K562 (cell line): ENCODE results near the gene PARP1. TPM values are rescaled to one million over a fixed set of nuclear protein-coding genes. Genes with fewer than 3 reads are reported as not detected.

Source experiments
- ATAC-seq: fragments of 200-7000 bp; cut with Tn5 transposase; 3 replicates; pipeline ENCODE4 v1.9.1; 2020; ENCODE audit warnings: moderate library complexity
- BruUV-seq: library from RNA; stranded (reverse); fragments of 400-500 nt; replicated peaks from 2 replicates; lab custom pipeline; 2021; lab: Mats Ljungman, UMichigan
- CTCF ChIA-PET: fragments of 300-600 bp; formaldehyde crosslinking; extraction: SDS; loops from one replicate; lab custom pipeline; 2021; ENCODE audit warnings: low intra/inter-chr PET ratio; lab: Yijun Ruan, JAX
- POLR2A ChIA-PET: fragments of 300-600, 350-650 bp; sonication (Branson Sonifier 250); formaldehyde crosslinking; extraction: SDS; loops from one replicate; lab custom pipeline; 2021; ENCODE audit warnings: antibody characterized with exemption, inconsistent platforms; lab: Yijun Ruan, JAX
- DNase-seq, 4 experiments: peaks; one replicate each; pipeline versions ENCODE4 v3.0.0 to v3.0.0-alpha.2; 2011 to 2018; ENCODE audit warnings: low spot score in 3 of 4, mixed read lengths in 3 of 4; ENCODE audit errors: extremely low read depth in 1 of 4
- FAIRE-seq: peaks from 2 replicates; lab custom pipeline; 2011; peaks lifted over from hg19 to GRCh38; lab: Jason Lieb, UNC
- H2AFZ ChIP-seq: 2 replicates; pipeline ENCODE4 v1.6.0; 2011; ENCODE audit warnings: low read depth, low read length, control low read depth, inconsistent platforms
- H3K27ac ChIP-seq: fragments of 200-600 bp; 3 replicates; pipeline ENCODE4 v1.8.0; 2011; ENCODE audit warnings: low read depth, mild to moderate bottlenecking, control low read depth, inconsistent platforms, low read length, moderate library complexity, mixed read lengths; ENCODE audit errors: extremely low read depth
- H3K27me3 ChIP-seq, 2 experiments: fragments of 300-600 bp in 1 of 2; 2 replicates in 1 of 2; 3 replicates in 1 of 2; pipeline versions ENCODE4 v1.6.0 to v1.8.0; 2011; ENCODE audit warnings: inconsistent platforms in 2 of 2, low read length in 2 of 2, mild to moderate bottlenecking in 1 of 2, mixed read lengths in 1 of 2, moderate library complexity in 1 of 2; ENCODE audit not compliant: control insufficient read depth in 2 of 2, insufficient read depth in 2 of 2
- H3K36me3 ChIP-seq: fragments of 300-600 bp; 3 replicates; pipeline ENCODE4 v1.8.0; 2011; ENCODE audit warnings: mild to moderate bottlenecking, low read length, inconsistent platforms; ENCODE audit not compliant: control insufficient read depth, insufficient read depth
- H3K4me1 ChIP-seq, 2 experiments: fragments of 200-600 bp in 1 of 2; replicated peaks in 1 of 2; 2 replicates in 1 of 2; 3 replicates in 1 of 2; pipeline versions ENCODE4 v1.5.1 to v1.8.0; 2011; ENCODE audit warnings: inconsistent platforms in 2 of 2, low read length in 2 of 2, mild to moderate bottlenecking in 1 of 2, mixed read lengths in 1 of 2, moderate library complexity in 1 of 2; ENCODE audit not compliant: control insufficient read depth in 2 of 2, insufficient read depth in 2 of 2
- H3K4me2 ChIP-seq: 2 replicates; pipeline ENCODE4 v1.6.1; 2011; ENCODE audit warnings: low read length, control low read depth, inconsistent platforms, mixed read lengths; ENCODE audit not compliant: insufficient read depth
- H3K4me3 ChIP-seq: fragments of 200-600 bp; sonication (generic), shearing (Covaris generic); 2 replicates; pipeline ENCODE4 v1.5.1; 2016; ENCODE audit warnings: control low read depth, inconsistent platforms
- H3K79me2 ChIP-seq: fragments of 200-600 bp; 3 replicates; pipeline ENCODE4 v1.8.0; 2011; ENCODE audit warnings: low read length, inconsistent platforms; ENCODE audit not compliant: control insufficient read depth, insufficient read depth
- H3K9ac ChIP-seq, 2 experiments: 2 replicates each; pipeline versions ENCODE4 v1.6.0 to v1.6.1; 2011; ENCODE audit warnings: low read depth in 2 of 2, low read length in 2 of 2, control low read depth in 1 of 2, inconsistent platforms in 1 of 2, mild to moderate bottlenecking in 1 of 2, mixed read lengths in 1 of 2; ENCODE audit not compliant: insufficient read depth in 1 of 2
- H3K9me1 ChIP-seq: one replicate; pipeline ENCODE4 v1.6.0; 2011; ENCODE audit warnings: inconsistent platforms, mild to moderate bottlenecking, low read length, moderate library complexity; ENCODE audit not compliant: control insufficient read depth, insufficient read depth
- H3K9me3 ChIP-seq: replicated peaks from 2 replicates; pipeline ENCODE4 v1.5.1; 2011; ENCODE audit warnings: low read depth, low read length, inconsistent platforms; ENCODE audit not compliant: control insufficient read depth, insufficient read depth
- H4K20me1 ChIP-seq: replicated peaks from 2 replicates; pipeline ENCODE4 v1.6.1; 2011; ENCODE audit warnings: low read length, inconsistent platforms, mixed read lengths; ENCODE audit not compliant: control insufficient read depth, insufficient read depth
- CBX5 ChIP-seq: IDR thresholded peaks from 2 replicates; pipeline ENCODE4 v1.6.1; 2014; ENCODE audit warnings: low read depth, borderline replicate concordance
- DDX20 ChIP-seq: fragments of 450-650 bp; IDR thresholded peaks from 2 replicates; pipeline ENCODE4 v1.6.1; 2016; ENCODE audit warnings: missing genetic modification characterization, low read depth, mild to moderate bottlenecking, missing compliant biosample characterization, moderate library complexity
- DEAF1 ChIP-seq: fragments of 450-650 bp; formaldehyde crosslinking; IDR thresholded peaks from 2 replicates; pipeline ENCODE4 v1.4.0; 2020; ENCODE audit warnings: mild to moderate bottlenecking, moderate library complexity
- MAX ChIP-seq: sonication (generic); formaldehyde crosslinking; IDR thresholded peaks from 2 replicates; pipeline ENCODE4 v1.9.0; 2022; ENCODE audit warnings: mild to moderate bottlenecking, missing genetic modification reagents
- MIER1 ChIP-seq: fragments of 450-650 bp; IDR thresholded peaks from 2 replicates; pipeline ENCODE4 v1.6.1; 2016; ENCODE audit warnings: antibody characterized with exemption, mild to moderate bottlenecking, low read depth
- PTRF ChIP-seq: fragments of 450-650 bp; IDR thresholded peaks from 2 replicates; pipeline ENCODE4 v1.6.1; 2016; ENCODE audit warnings: mild to moderate bottlenecking, missing genetic modification characterization, missing compliant biosample characterization
- THRAP3 ChIP-seq: fragments of 450-650 bp; IDR thresholded peaks from 2 replicates; pipeline ENCODE4 v1.6.1; 2016; ENCODE audit warnings: mild to moderate bottlenecking, inconsistent platforms, borderline replicate concordance
- ZBED1 ChIP-seq: IDR thresholded peaks from 2 replicates; pipeline ENCODE4 v1.6.1; 2014
- ZEB2 ChIP-seq: fragments of 450-650 bp; IDR thresholded peaks from 2 replicates; pipeline ENCODE4 v1.6.1; 2016
- WGBS: fragments of 100-300 bp; shearing (Covaris generic); methylation state at CpG from one replicate; pipeline ENCODE4 v1.1.6; 2016; ENCODE audit warnings: low coverage, mixed read lengths; ENCODE audit not compliant: insufficient coverage; ENCODE audit errors: missing lambda C conversion rate; 5-methylcytosine and 5-hydroxymethylcytosine counted together
- in situ Hi-C: fragments of 300-500 bp; cut with MboI; formaldehyde crosslinking; loops from 4 replicates; pipeline ENCODE4 v1.15.0; 2018; ENCODE audit warnings: inconsistent platforms, mixed read lengths
- intact Hi-C: fragments of 100-400 bp; cut with micrococcal nuclease; formaldehyde crosslinking; loops from 2 replicates; pipeline ENCODE4 v1.14.2; 2022
- polyA plus RNA-seq, 8 experiments: library from polyadenylated mRNA; depleted of rRNA in 4 of 8; stranded (reverse) in 5 of 8; unstranded in 3 of 8; fragments of >200 nt; fragmentation: Nextera tagmentation in 2 of 8; fragmentation: Illumina TruSeq in 1 of 8; extraction: Ambion mirVana in 2 of 8; extraction: Trizol in 1 of 8; gene quantifications; 2 replicates each; pipeline versions ENCODE4 v1.2.1 to v1.2.3, GENCODE V29; 2011 to 2014; ENCODE audit warnings: inconsistent platforms in 1 of 8, missing spikeins in 1 of 8
- total RNA-seq, 7 experiments: library from RNA; depleted of rRNA in 6 of 7; stranded (reverse); fragments of >200 nt in 6 of 7; fragmentation: Illumina TruSeq in 2 of 7; extraction: Trizol in 2 of 7; gene quantifications; 2 replicates each; pipeline versions ENCODE4 v1.2.1 to v1.2.3, GENCODE V29; 2011 to 2021; ENCODE audit warnings: low replicate concordance in 1 of 7
- TF ChIP-seq, protein P1 (sequence below): fragments of 150-350 bp; conservative IDR thresholded peaks from 2 replicates; pipeline ENCODE4 v1.6.1; 2014; ENCODE audit warnings: low read length
- TF ChIP-seq, protein P2 (sequence below), 2 experiments: fragments of 150-350 bp in 1 of 2; IDR thresholded peaks; 2 replicates each; pipeline ENCODE4 v1.6.1; 2012 to 2016; ENCODE audit warnings: low read depth in 2 of 2, low read length in 2 of 2, mild to moderate bottlenecking in 1 of 2, moderate library complexity in 1 of 2
- TF ChIP-seq, protein P3 (sequence below): fragments of 250-450 bp; sonication (Bioruptor Pico); IDR thresholded peaks from 2 replicates; pipeline ENCODE4 v1.5.0; 2021; ENCODE audit warnings: mild to moderate bottlenecking, borderline replicate concordance

Gene PARP1
- total and polyA plus RNA-seq, 9 of the 15 experiments (the other 6 are each of a cell fraction or from before 2014, with no cell fraction given), result 121 to 306 (median 250) TPM

DNA sequence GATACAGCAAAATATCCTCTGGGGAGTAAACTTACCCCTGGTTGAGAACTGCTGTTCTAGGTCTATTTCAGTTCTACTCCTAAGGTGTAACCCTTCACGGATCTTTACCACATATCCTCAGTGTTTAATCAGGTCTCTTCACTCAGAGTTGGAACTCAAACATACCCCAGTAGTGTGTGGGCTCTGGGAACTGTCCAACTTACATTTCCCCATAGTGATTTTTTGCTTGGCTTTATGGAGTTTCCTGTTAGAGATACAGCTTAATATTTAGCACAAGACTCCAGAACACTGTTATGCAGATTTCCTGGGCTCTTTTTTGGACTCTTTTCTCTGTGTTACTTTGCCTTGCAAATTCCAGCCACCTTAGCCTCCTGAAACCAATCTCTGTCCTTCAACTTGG lies 72.2 kb downstream of the PARP1 start:
- FAIRE-seq (no peak), DNase-seq (no peak), ATAC-seq (no peak)
- Histone ChIP-seq H3K4me2 (no peak overlapping the region), H3K9me3 (peaks cover 7% of the 10 kb centered on the region), H3K79me2 (no peaks in the 10 kb centered on the region), H3K4me1 (no peaks in the 10 kb centered on the region; a peak in 2 of 5 replicates), H3K36me3 (no peaks in the 10 kb centered on the region), H3K9ac (no peak overlapping the region), H4K20me1 (no peaks in the 10 kb centered on the region), H3K27ac (no peak overlapping the region), H3K27me3 (no peaks in the 10 kb centered on the region), H2AFZ (no peak overlapping the region), H3K9me1 (no peaks in the 10 kb centered on the region), H3K4me3 (no peak overlapping the region)
- BruUV-seq, result no TSS peak
- POLR2A ChIA-PET, result interaction anchor here (0.5 to 0.6 kb wide), 2 partner anchors 11 to 426 kb away, joined by 3 read pairs; no protein-coding TSS in a partner anchor
- CTCF ChIA-PET, result no interaction called here
- in situ Hi-C loops, result no loop called here
- 0% methylated on average over 1 of the region's 1 CpG for WGBS
- intact Hi-C loops, result no loop called here
- TF ChIP-seq ZEB2 (no peak), CBX5 (no peak), DEAF1 (CRISPR knock-in tag) (no peak), THRAP3 (no peak), MAX (CRISPR knock-in tag) (no peak), MIER1 (no peak), ZBED1 (no peak), PTRF (tag) (no peak), DDX20 (tag) (no peak)
- TF ChIP-seq, protein P1, sequence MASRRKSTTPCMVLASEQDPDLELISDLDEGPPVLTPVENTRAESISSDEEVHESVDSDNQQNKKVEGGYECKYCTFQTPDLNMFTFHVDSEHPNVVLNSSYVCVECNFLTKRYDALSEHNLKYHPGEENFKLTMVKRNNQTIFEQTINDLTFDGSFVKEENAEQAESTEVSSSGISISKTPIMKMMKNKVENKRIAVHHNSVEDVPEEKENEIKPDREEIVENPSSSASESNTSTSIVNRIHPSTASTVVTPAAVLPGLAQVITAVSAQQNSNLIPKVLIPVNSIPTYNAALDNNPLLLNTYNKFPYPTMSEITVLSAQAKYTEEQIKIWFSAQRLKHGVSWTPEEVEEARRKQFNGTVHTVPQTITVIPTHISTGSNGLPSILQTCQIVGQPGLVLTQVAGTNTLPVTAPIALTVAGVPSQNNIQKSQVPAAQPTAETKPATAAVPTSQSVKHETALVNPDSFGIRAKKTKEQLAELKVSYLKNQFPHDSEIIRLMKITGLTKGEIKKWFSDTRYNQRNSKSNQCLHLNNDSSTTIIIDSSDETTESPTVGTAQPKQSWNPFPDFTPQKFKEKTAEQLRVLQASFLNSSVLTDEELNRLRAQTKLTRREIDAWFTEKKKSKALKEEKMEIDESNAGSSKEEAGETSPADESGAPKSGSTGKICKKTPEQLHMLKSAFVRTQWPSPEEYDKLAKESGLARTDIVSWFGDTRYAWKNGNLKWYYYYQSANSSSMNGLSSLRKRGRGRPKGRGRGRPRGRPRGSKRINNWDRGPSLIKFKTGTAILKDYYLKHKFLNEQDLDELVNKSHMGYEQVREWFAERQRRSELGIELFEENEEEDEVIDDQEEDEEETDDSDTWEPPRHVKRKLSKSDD, result no peak
- TF ChIP-seq, protein P2, sequence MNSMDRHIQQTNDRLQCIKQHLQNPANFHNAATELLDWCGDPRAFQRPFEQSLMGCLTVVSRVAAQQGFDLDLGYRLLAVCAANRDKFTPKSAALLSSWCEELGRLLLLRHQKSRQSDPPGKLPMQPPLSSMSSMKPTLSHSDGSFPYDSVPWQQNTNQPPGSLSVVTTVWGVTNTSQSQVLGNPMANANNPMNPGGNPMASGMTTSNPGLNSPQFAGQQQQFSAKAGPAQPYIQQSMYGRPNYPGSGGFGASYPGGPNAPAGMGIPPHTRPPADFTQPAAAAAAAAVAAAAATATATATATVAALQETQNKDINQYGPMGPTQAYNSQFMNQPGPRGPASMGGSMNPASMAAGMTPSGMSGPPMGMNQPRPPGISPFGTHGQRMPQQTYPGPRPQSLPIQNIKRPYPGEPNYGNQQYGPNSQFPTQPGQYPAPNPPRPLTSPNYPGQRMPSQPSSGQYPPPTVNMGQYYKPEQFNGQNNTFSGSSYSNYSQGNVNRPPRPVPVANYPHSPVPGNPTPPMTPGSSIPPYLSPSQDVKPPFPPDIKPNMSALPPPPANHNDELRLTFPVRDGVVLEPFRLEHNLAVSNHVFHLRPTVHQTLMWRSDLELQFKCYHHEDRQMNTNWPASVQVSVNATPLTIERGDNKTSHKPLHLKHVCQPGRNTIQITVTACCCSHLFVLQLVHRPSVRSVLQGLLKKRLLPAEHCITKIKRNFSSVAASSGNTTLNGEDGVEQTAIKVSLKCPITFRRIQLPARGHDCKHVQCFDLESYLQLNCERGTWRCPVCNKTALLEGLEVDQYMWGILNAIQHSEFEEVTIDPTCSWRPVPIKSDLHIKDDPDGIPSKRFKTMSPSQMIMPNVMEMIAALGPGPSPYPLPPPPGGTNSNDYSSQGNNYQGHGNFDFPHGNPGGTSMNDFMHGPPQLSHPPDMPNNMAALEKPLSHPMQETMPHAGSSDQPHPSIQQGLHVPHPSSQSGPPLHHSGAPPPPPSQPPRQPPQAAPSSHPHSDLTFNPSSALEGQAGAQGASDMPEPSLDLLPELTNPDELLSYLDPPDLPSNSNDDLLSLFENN (IDR thresholded peaks at IDR 0.05; ENCODE audit: low read depth in 2 of 2, low read length in 2 of 2), result no peak
- TF ChIP-seq, protein P3, sequence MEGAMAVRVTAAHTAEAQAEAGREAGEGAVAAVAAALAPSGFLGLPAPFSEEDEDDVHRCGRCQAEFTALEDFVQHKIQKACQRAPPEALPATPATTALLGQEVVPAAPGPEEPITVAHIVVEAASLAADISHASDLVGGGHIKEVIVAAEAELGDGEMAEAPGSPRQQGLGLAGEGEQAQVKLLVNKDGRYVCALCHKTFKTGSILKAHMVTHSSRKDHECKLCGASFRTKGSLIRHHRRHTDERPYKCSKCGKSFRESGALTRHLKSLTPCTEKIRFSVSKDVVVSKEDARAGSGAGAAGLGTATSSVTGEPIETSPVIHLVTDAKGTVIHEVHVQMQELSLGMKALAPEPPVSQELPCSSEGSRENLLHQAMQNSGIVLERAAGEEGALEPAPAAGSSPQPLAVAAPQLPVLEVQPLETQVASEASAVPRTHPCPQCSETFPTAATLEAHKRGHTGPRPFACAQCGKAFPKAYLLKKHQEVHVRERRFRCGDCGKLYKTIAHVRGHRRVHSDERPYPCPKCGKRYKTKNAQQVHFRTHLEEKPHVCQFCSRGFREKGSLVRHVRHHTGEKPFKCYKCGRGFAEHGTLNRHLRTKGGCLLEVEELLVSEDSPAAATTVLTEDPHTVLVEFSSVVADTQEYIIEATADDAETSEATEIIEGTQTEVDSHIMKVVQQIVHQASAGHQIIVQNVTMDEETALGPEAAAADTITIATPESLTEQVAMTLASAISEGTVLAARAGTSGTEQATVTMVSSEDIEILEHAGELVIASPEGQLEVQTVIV (CRISPR knock-in tag), result no peak
